Peyer's patch (tissue), 4 donors: ENCODE data around the gene IQCK. TPM values are rescaled to one million over a fixed set of nuclear protein-coding genes. Genes with fewer than 3 reads are reported as not detected.
A peak's percentile ranks its signal among the peaks of the same experiment; 100 is the strongest.

Experiments
- DNase-seq, 3 donors: peaks; one replicate each; pipeline ENCODE4 v3.0.0-alpha.2; 2017 to 2019
- H3K27ac ChIP-seq, 4 donors: fragments of 200-600 bp; sonication (generic); one replicate each; pipeline ENCODE4 v1.5.1; 2016 to 2019
- H3K27me3 ChIP-seq, 2 donors: fragments of 200-600 bp; sonication (generic); one replicate each; pipeline ENCODE4 v1.5.1; 2019
- H3K36me3 ChIP-seq, 3 donors: fragments of 200-600 bp; sonication (generic); one replicate each; pipeline ENCODE4 v1.5.1; 2016 to 2019
- H3K4me1 ChIP-seq, 4 donors: fragments of 200-600 bp; sonication (generic); one replicate each; pipeline ENCODE4 v1.5.1; 2016 to 2019
- H3K4me3 ChIP-seq, 4 donors: fragments of 200-600 bp; sonication (generic); 1 replicate in 3 of 4; 2 replicates in 1 of 4; pipeline ENCODE4 v1.5.1; 2016 to 2019; ENCODE audit warnings: mild to moderate bottlenecking in 1 of 4
- H3K9me3 ChIP-seq, 4 donors: fragments of 200-600 bp; sonication (generic); one replicate each; pipeline ENCODE4 v1.5.1; 2016 to 2019; ENCODE audit warnings: mild to moderate bottlenecking in 1 of 4
- CTCF ChIP-seq, 6 experiments: fragments of 450-650 bp in 4 of 6; fragments of 200-600 bp in 2 of 6; sonication (generic) in 1 of 6; IDR thresholded peaks; one replicate each; pipeline ENCODE4 v1.5.1; 2017 to 2019; ENCODE audit warnings: antibody characterized with exemption in 6 of 6, mild to moderate bottlenecking in 3 of 6, moderate library complexity in 1 of 6
- POLR2A ChIP-seq, 2 donors: fragments of 450-650 bp; IDR thresholded peaks; one replicate each; pipeline ENCODE4 v1.5.1; 2017; ENCODE audit warnings: antibody characterized with exemption in 2 of 2, mild to moderate bottlenecking in 2 of 2, moderate library complexity in 2 of 2
- total RNA-seq, 4 donors: library from RNA; depleted of rRNA; stranded (reverse); fragments of >200 nt; gene quantifications; one replicate each; pipeline ENCODE4 v1.1.0, GENCODE V29; 2016

The IQCK gene
- total RNA-seq, 4 donors from 2014 or later: 8.2 to 42.9 (median 10.3) TPM

GRCh38 chr16:19705843-19706242, 12.2 kb upstream of the IQCK start:
- DNase-seq: no peak
- no peak overlapping the region for H3K4me3 ChIP-seq
- H3K9me3 ChIP-seq: no peaks in the 10 kb centered on the region
- peaks cover 0 to 7% (median 0%) of the 10 kb centered on the region in 4 donors for H3K4me1 ChIP-seq
- H3K27me3 ChIP-seq: no peaks in the 10 kb centered on the region
- H3K27ac ChIP-seq: peak overlapping the region in 2 of 4 donors; percentile 35 to 69
- peaks cover 0 to 76% (median 0%) of the 10 kb centered on the region in 3 donors for H3K36me3 ChIP-seq
- TF ChIP-seq POLR2A (IDR thresholded peaks at IDR 0.05) (no peak), CTCF (IDR thresholded peaks at IDR 0.05) (no peak)

GRCh38 chr16:19706846-19707245, 11.2 kb upstream of the IQCK start:
- H3K27ac ChIP-seq: no peak overlapping the region
- no peak overlapping the region for H3K4me3 ChIP-seq
- no peak for DNase-seq
- H3K27me3 ChIP-seq: no peaks in the 10 kb centered on the region
- H3K36me3 ChIP-seq: peaks cover 0 to 71% (median 0%) of the 10 kb centered on the region in 3 donors
- no peak for TF ChIP-seq CTCF (IDR thresholded peaks at IDR 0.05)
- TF ChIP-seq POLR2A (IDR thresholded peaks at IDR 0.05): no peak
- H3K4me1 ChIP-seq: peaks cover 0 to 6% (median 0%) of the 10 kb centered on the region in 4 donors
- H3K9me3 ChIP-seq: no peaks in the 10 kb centered on the region

- Histone ChIP-seq H3K4me3 (no peak overlapping the region), H3K4me1 (peaks cover 0 to 6% (median 0%) of the 10 kb centered on the region in 4 donors), H3K27me3 (no peaks in the 10 kb centered on the region), H3K36me3 (peaks cover 0 to 71% (median 0%) of the 10 kb centered on the region in 3 donors), H3K27ac (peak overlapping the region in 2 of 4 donors; percentile 7 to 8), H3K9me3 (no peaks in the 10 kb centered on the region)
- TF ChIP-seq CTCF (IDR thresholded peaks at IDR 0.05) (no peak), POLR2A (IDR thresholded peaks at IDR 0.05) (no peak)
- DNase-seq: no peak
These were observed 10.3 kb upstream of the IQCK start for GRCh38 chr16:19707569-19708295.

- no peak for TF ChIP-seq POLR2A (IDR thresholded peaks at IDR 0.05)
- no peak for TF ChIP-seq CTCF (IDR thresholded peaks at IDR 0.05)
- no peak for DNase-seq
- H3K4me3 ChIP-seq: no peak overlapping the region
- H3K36me3 ChIP-seq: peaks cover 0 to 71% (median 0%) of the 10 kb centered on the region in 3 donors
- H3K27ac ChIP-seq: peak overlapping the region in 2 of 4 donors; percentile 8 to 19
- no peaks in the 10 kb centered on the region for H3K27me3 ChIP-seq
- H3K9me3 ChIP-seq: no peaks in the 10 kb centered on the region
- H3K4me1 ChIP-seq: peaks cover 0 to 6% (median 0%) of the 10 kb centered on the region in 4 donors
These were observed 9.5 kb upstream of the IQCK start for GRCh38 chr16:19708296-19709205.

- peaks cover 0 to 6% (median 0%) of the 10 kb centered on the region in 4 donors for H3K4me1 ChIP-seq
- no peaks in the 10 kb centered on the region for H3K9me3 ChIP-seq
- no peak for DNase-seq
- H3K36me3 ChIP-seq: peaks cover 0 to 72% (median 0%) of the 10 kb centered on the region in 3 donors
- H3K4me3 ChIP-seq: no peak overlapping the region
- H3K27ac ChIP-seq: peak overlapping the region in 1 of 4 donors; percentile 46
- TF ChIP-seq POLR2A (IDR thresholded peaks at IDR 0.05) (no peak), CTCF (IDR thresholded peaks at IDR 0.05) (no peak)
- H3K27me3 ChIP-seq: no peaks in the 10 kb centered on the region
These were observed 8.5 kb upstream of the IQCK start for GRCh38 chr16:19709381-19710136.
